H9 (cell line): ENCODE data around the gene ATP2B2. TPM values are rescaled to one million over a fixed set of nuclear protein-coding genes. Genes with fewer than 3 reads are reported as not detected.

ENCODE experiments used
- DNase-seq: peaks from one replicate; pipeline ENCODE4 v3.0.0-alpha.2; 2017
- H2AFZ ChIP-seq: one replicate; pipeline ENCODE4 v1.6.1; 2013; ENCODE audit warnings: mild to moderate bottlenecking, low read length, control low read depth, moderate library complexity
- H2AK5ac ChIP-seq: 2 replicates; pipeline ENCODE4 v1.6.1; 2013; ENCODE audit warnings: low read length, control low read depth, mixed read lengths; ENCODE audit not compliant: insufficient read length
- H2BK120ac ChIP-seq: one replicate; pipeline ENCODE4 v1.6.1; 2013; ENCODE audit warnings: low read depth, mild to moderate bottlenecking, low read length, control low read depth, inconsistent platforms; ENCODE audit not compliant: poor library complexity, severe bottlenecking
- H2BK12ac ChIP-seq: 2 replicates; pipeline ENCODE4 v1.6.1; 2013; ENCODE audit warnings: low read length, control low read depth, mixed read lengths, low read depth; ENCODE audit not compliant: insufficient read length
- H2BK15ac ChIP-seq: 2 replicates; pipeline ENCODE4 v1.6.1; 2013; ENCODE audit warnings: low read depth, low read length, control low read depth
- H2BK20ac ChIP-seq: one replicate; pipeline ENCODE4 v1.6.1; 2013; ENCODE audit warnings: low read depth, mild to moderate bottlenecking, low read length, control low read depth, inconsistent platforms; ENCODE audit not compliant: poor library complexity, severe bottlenecking
- H2BK5ac ChIP-seq: 2 replicates; pipeline ENCODE4 v1.6.1; 2013; ENCODE audit warnings: low read length, control low read depth, mixed read lengths; ENCODE audit not compliant: insufficient read length
- H3K14ac ChIP-seq: 2 replicates; pipeline ENCODE4 v1.6.1; 2013; ENCODE audit warnings: low read length, control low read depth; ENCODE audit not compliant: insufficient read depth
- H3K18ac ChIP-seq: 2 replicates; pipeline ENCODE4 v1.6.1; 2013; ENCODE audit warnings: low read depth, mild to moderate bottlenecking, mixed read lengths, low read length, control low read depth; ENCODE audit not compliant: insufficient read length
- H3K23ac ChIP-seq: 2 replicates; pipeline ENCODE4 v1.6.1; 2013; ENCODE audit warnings: low read length, control low read depth, mixed read lengths, low read depth; ENCODE audit not compliant: insufficient read length
- H3K23me2 ChIP-seq: 2 replicates; pipeline ENCODE4 v1.6.1; 2013; ENCODE audit warnings: low read depth, mild to moderate bottlenecking, mixed read lengths, low read length, control low read depth; ENCODE audit not compliant: insufficient read length, poor library complexity, severe bottlenecking
- H3K27ac ChIP-seq: 2 replicates; pipeline ENCODE4 v1.5.1; 2013; ENCODE audit warnings: low read length, control low read depth, mixed read lengths, low read depth; ENCODE audit not compliant: insufficient read length
- H3K27me3 ChIP-seq: 2 replicates; pipeline ENCODE4 v1.6.1; 2013; ENCODE audit warnings: low read length, control low read depth, inconsistent platforms; ENCODE audit not compliant: insufficient read depth
- H3K4ac ChIP-seq: 2 replicates; pipeline ENCODE4 v1.6.1; 2013; ENCODE audit warnings: low read depth, mild to moderate bottlenecking, control low read depth, inconsistent platforms, low read length, moderate library complexity
- H3K4me1 ChIP-seq: 2 replicates; pipeline ENCODE4 v1.6.1; 2013; ENCODE audit warnings: low read length, control low read depth, inconsistent platforms; ENCODE audit not compliant: insufficient read depth
- H3K4me2 ChIP-seq: 2 replicates; pipeline ENCODE4 v1.6.1; 2013; ENCODE audit warnings: low read length, control low read depth, mixed read lengths; ENCODE audit not compliant: insufficient read length, insufficient read depth
- H3K56ac ChIP-seq: 2 replicates; pipeline ENCODE4 v1.6.1; 2013; ENCODE audit warnings: low read depth, mild to moderate bottlenecking, mixed read lengths, low read length, control low read depth; ENCODE audit not compliant: insufficient read length
- H3K79me1 ChIP-seq: 2 replicates; pipeline ENCODE4 v1.6.1; 2013; ENCODE audit warnings: low read depth, mild to moderate bottlenecking, moderate library complexity, low read length, control low read depth, inconsistent platforms; ENCODE audit not compliant: insufficient read depth, poor library complexity, severe bottlenecking
- H3K79me2 ChIP-seq: 2 replicates; pipeline ENCODE4 v1.6.1; 2013; ENCODE audit warnings: low read length, control low read depth, inconsistent platforms; ENCODE audit not compliant: insufficient read depth
- H3K9ac ChIP-seq: 2 replicates; pipeline ENCODE4 v1.6.1; 2013; ENCODE audit warnings: low read length, control low read depth, mixed read lengths; ENCODE audit not compliant: insufficient read length; ENCODE audit errors: extremely low read depth
- H3K9me3 ChIP-seq: one replicate; pipeline ENCODE4 v1.6.1; 2013; ENCODE audit warnings: low read depth, low read length, inconsistent platforms; ENCODE audit not compliant: control insufficient read depth
- H3T11ph ChIP-seq: one replicate; pipeline ENCODE4 v1.6.1; 2013; ENCODE audit warnings: mild to moderate bottlenecking, low read length, control low read depth, inconsistent platforms
- H4K20me1 ChIP-seq: one replicate; pipeline ENCODE4 v1.6.1; 2013; ENCODE audit not compliant: control insufficient read depth, insufficient read length, insufficient read depth
- H4K5ac ChIP-seq: 2 replicates; pipeline ENCODE4 v1.6.1; 2013; ENCODE audit warnings: low read depth, mild to moderate bottlenecking, mixed read lengths, low read length, control low read depth; ENCODE audit not compliant: insufficient read length
- H4K8ac ChIP-seq: replicated peaks from 2 replicates; pipeline ENCODE4 v1.6.1; 2013; ENCODE audit warnings: low read length, control low read depth, mixed read lengths, low read depth; ENCODE audit not compliant: insufficient read length
- H4K91ac ChIP-seq: 2 replicates; pipeline ENCODE4 v1.6.1; 2013; ENCODE audit warnings: low read depth, mild to moderate bottlenecking, moderate library complexity, mixed read lengths, low read length, control low read depth; ENCODE audit not compliant: insufficient read length
- H3K27ac Mint-ChIP-seq, 3 experiments: 2 replicates in 2 of 3; 3 replicates in 1 of 3; pipeline ENCODE4 v1.8.0; 2020 to 2021; ENCODE audit warnings: mixed read lengths in 3 of 3, mild to moderate bottlenecking in 1 of 3, moderate library complexity in 1 of 3
- H3K27me3 Mint-ChIP-seq: 2 replicates; pipeline ENCODE4 v1.8.0; 2021; ENCODE audit warnings: low read depth, mild to moderate bottlenecking, moderate library complexity, mixed read lengths
- H3K36me3 Mint-ChIP-seq, 3 experiments: 2 replicates in 2 of 3; 3 replicates in 1 of 3; pipeline ENCODE4 v1.8.0; 2020 to 2021; ENCODE audit warnings: low read depth in 3 of 3, mixed read lengths in 3 of 3; ENCODE audit not compliant: insufficient read depth in 1 of 3
- H3K4me1 Mint-ChIP-seq, 2 experiments: 2 replicates each; pipeline ENCODE4 v1.8.0; 2020; ENCODE audit warnings: mixed read lengths in 2 of 2
- H3K4me3 Mint-ChIP-seq, 2 experiments: 2 replicates in 1 of 2; 3 replicates in 1 of 2; pipeline ENCODE4 v1.8.0; 2020 to 2021; ENCODE audit warnings: mild to moderate bottlenecking in 2 of 2, mixed read lengths in 2 of 2, moderate library complexity in 1 of 2
- H3K9me3 Mint-ChIP-seq, 2 experiments: 2 replicates in 1 of 2; 3 replicates in 1 of 2; pipeline ENCODE4 v1.8.0; 2020; ENCODE audit warnings: mild to moderate bottlenecking in 2 of 2, mixed read lengths in 2 of 2, moderate library complexity in 1 of 2
- CTCF ChIP-seq: fragments of 200-600 bp; sonication (generic); conservative IDR thresholded peaks from 3 replicates; pipeline ENCODE4 v1.8.0; 2021; ENCODE audit warnings: antibody characterized with exemption, mild to moderate bottlenecking
- total RNA-seq: library from RNA; stranded (reverse); gene quantifications from 2 replicates; pipeline ENCODE4 v1.2.1, GENCODE V29; 2021

ATP2B2 gene
- total RNA-seq, 1 experiment from 2014 or later, result 0.33 TPM

GRCh38 chr3:10548992-10549391, 43.6 kb upstream of the ATP2B2 start:
- H3K9me3 Mint-ChIP-seq, result no peaks in the 10 kb centered on the region
- H2BK12ac ChIP-seq, result no peak overlapping the region
- H3K4me1 ChIP-seq, result 0 out of 2 replicates have a peak, but pooled peaks cover 3% of the 10 kb centered on the region
- no peak overlapping the region for H2AK5ac ChIP-seq
- H3K27me3 Mint-ChIP-seq, result peaks cover 8% of the 10 kb centered on the region
- no peak overlapping the region for H2AFZ ChIP-seq
- no peak overlapping the region; a peak in 1 of 7 replicates for H3K27ac Mint-ChIP-seq
- H3K23me2 ChIP-seq, result no peaks in the 10 kb centered on the region
- H3K4ac ChIP-seq, result no peak overlapping the region
- peak; percentile 4 for DNase-seq
- H3K4me2 ChIP-seq, result no peak overlapping the region
- no peak overlapping the region for H2BK5ac ChIP-seq
- H3K9ac ChIP-seq, result no peak overlapping the region
- H3K56ac ChIP-seq, result no peak overlapping the region
- H3T11ph ChIP-seq, result no peak overlapping the region
- no peaks in the 10 kb centered on the region for H3K36me3 Mint-ChIP-seq
- no peak overlapping the region for H2BK120ac ChIP-seq
- no peaks in the 10 kb centered on the region for H3K27me3 ChIP-seq
- H4K8ac ChIP-seq, result no peak overlapping the region
- H2BK20ac ChIP-seq, result no peak overlapping the region
- H3K4me1 Mint-ChIP-seq, result peaks cover 25 to 35% of the 10 kb centered on the region in 2 experiments
- no peaks in the 10 kb centered on the region for H3K79me1 ChIP-seq
- TF ChIP-seq CTCF, result no peak
- H3K9me3 ChIP-seq, result no peaks in the 10 kb centered on the region
- no peak overlapping the region for H3K4me3 Mint-ChIP-seq
- no peak overlapping the region for H3K27ac ChIP-seq
- no peak overlapping the region for H3K23ac ChIP-seq
- no peaks in the 10 kb centered on the region for H3K79me2 ChIP-seq
- no peak overlapping the region for H3K18ac ChIP-seq
- H4K20me1 ChIP-seq, result no peaks in the 10 kb centered on the region
- no peak overlapping the region for H2BK15ac ChIP-seq
- H4K91ac ChIP-seq, result no peak overlapping the region
- H4K5ac ChIP-seq, result no peak overlapping the region
- H3K14ac ChIP-seq, result no peak overlapping the region
